IPS-15b (cell line): ENCODE data around the gene MAP3K3.
"Not testable (repeated sequence)": the region's sequence is repeated elsewhere in the genome, so short reads cannot be mapped to it uniquely, and the experiment has no call there.

ENCODE experiments used
- H3K27me3 ChIP-seq: one replicate; pipeline ENCODE4 v1.6.1; 2013; ENCODE audit warnings: low read length; ENCODE audit not compliant: control insufficient read depth, insufficient read depth
- H3K36me3 ChIP-seq: one replicate; pipeline ENCODE4 v1.6.1; 2013; ENCODE audit warnings: low read length; ENCODE audit not compliant: control insufficient read depth, insufficient read depth
- H3K4me1 ChIP-seq: one replicate; pipeline ENCODE4 v1.6.1; 2013; ENCODE audit warnings: mild to moderate bottlenecking, low read length; ENCODE audit not compliant: control insufficient read depth, insufficient read depth
- H3K4me3 ChIP-seq: one replicate; pipeline ENCODE4 v1.5.1; 2013; ENCODE audit warnings: low read depth, low read length
- H3K9ac ChIP-seq: one replicate; pipeline ENCODE4 v1.6.1; 2013; ENCODE audit warnings: low read depth, mild to moderate bottlenecking, low read length
- H3K9me3 ChIP-seq: one replicate; pipeline ENCODE4 v1.6.1; 2013; ENCODE audit warnings: mild to moderate bottlenecking, low read length; ENCODE audit not compliant: control insufficient read depth, insufficient read depth

MAP3K3 gene

DNA sequence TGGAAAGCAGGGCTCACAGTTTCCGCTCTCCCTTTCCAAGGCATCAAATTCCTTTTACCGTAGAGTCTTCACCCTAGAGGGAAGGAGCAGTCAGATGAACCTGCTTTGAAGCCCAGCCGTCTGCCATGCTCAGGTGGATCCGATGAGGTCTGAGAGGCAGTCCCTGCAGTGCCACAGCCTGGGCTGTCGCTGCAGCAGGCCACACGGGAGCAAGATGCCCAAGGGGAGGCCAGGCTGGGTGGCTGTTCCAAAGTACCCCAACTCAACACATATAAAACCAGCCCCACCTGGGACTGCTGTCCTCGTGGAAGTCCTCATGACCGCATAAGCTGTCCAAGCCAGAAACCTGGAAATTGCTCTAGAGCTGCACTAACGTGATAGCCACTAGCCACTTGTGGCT is 82.6 kb downstream of the MAP3K3 start:
- peaks cover 28% of the 10 kb centered on the region for H3K36me3 ChIP-seq
- no peak overlapping the region for H3K9ac ChIP-seq
- no peaks in the 10 kb centered on the region for H3K4me1 ChIP-seq

DNA sequence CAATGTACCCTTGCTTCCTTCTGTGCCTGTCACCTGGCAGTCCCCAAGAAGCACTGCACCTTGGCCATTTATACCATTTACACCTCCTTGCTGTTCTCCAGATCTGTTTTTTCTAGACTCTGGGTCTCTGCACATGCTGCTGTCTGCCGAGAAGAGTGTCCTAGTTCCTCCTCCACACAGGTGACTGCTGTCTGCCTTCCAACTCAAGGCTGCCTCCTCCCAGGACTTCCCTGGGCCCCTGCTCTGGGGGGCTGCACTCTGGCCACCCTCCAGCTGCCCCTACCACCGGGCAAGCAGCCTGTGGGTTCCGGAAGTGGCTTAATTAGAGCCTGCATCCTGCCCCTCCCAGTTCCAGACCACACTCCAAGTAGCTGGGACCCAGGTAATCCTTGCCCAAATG is 83.4 kb downstream of the MAP3K3 start:
- H3K4me3 ChIP-seq = no peak overlapping the region
- H3K4me1 ChIP-seq = no peaks in the 10 kb centered on the region
- peaks cover 30% of the 10 kb centered on the region for H3K36me3 ChIP-seq
- H3K9me3 ChIP-seq = no peaks in the 10 kb centered on the region
- H3K27me3 ChIP-seq = no peaks in the 10 kb centered on the region
- H3K9ac ChIP-seq = no peak overlapping the region

More for the DNA sequence above, 82.6 kb downstream of the MAP3K3 start:
- Histone ChIP-seq H3K9me3 (no peaks in the 10 kb centered on the region), H3K27me3 (no peaks in the 10 kb centered on the region), H3K4me3 (no peak overlapping the region)

DNA sequence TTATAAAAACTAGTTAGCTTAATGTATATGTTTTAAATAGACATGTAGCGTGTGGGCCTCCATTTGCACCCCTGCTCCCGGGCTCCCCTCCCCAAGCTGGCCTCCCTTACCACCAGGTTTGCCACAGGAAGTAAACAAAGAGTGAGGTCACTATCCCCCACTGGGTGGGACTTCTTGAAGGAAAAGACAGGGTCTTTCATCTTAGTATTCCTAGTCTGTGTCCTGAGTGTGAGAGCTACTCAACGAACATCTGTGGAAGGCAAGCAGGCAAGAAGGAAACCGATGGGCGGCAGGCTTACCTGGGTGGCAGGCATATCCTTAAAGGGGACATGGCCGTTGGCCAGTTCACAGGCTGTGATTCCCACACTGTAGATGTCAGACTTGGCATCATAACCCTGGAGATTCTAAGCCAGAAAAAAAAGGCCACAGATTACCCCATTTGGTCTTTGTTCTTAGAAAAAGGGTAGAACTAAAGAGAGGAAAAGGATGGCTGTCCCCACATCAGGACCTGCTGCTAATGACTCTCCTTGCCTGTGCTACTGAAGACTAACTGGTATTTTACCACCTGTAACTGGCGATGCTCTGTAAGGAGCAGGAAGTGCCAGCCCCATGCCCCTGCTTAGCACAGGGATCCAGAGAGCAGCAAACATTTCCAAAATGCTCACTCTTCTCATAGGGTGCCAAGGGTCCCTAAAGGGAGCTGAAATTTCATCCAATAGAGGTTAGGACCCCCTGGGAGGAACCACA is 84.3 kb downstream of the MAP3K3 start:
- H3K4me3 ChIP-seq = no peak overlapping the region
- no peaks in the 10 kb centered on the region for H3K9me3 ChIP-seq
- no peaks in the 10 kb centered on the region for H3K27me3 ChIP-seq
- no peaks in the 10 kb centered on the region for H3K4me1 ChIP-seq
- H3K36me3 ChIP-seq = peaks cover 30% of the 10 kb centered on the region
- H3K9ac ChIP-seq = no peak overlapping the region

DNA sequence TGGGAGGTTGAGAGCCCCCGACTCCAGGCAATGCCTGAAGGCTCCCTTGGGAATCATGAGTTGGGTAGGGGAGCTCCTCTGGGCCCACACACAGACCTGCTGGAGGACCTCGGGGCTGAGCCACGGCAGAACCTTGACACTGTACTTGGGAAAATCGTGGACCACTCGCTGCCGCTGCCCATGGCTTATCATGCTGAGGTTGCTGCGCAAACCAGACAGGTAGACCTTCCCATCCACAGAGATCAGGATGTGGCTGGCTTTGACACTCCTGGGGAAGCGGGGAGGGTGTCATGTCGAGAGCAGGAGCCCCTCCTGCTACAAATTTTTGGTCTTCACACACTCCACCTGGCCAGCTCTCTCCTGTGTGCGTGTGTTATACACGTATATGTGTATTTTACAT is 84.9 kb downstream of the MAP3K3 start:
- Histone ChIP-seq H3K27me3 (no peaks in the 10 kb centered on the region), H3K4me3 (no peak overlapping the region), H3K36me3 (peaks cover 30% of the 10 kb centered on the region), H3K9me3 (no peaks in the 10 kb centered on the region), H3K4me1 (no peaks in the 10 kb centered on the region), H3K9ac (no peak overlapping the region)

DNA sequence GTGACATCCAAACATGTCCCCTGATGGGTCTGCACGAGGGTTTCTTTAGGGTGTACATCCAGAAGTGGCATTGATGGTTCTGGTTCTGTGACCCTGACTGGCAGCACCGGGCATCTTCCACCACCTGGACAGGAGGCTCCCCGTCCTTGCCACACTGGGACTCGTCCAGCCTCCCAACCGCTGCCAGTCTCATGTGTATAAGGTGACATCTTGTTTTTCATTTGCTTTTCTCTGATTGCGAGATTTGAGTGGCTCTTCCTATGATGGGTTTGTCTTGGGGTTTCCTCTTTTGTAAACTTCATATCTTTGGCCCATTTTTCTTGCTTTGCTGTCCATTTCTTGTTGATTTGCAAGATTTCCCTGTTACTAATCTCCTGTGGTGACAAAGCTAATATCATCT is 86.9 kb downstream of the MAP3K3 start:
- H3K9ac ChIP-seq = no peak overlapping the region
- H3K36me3 ChIP-seq = peaks cover 17% of the 10 kb centered on the region

DNA sequence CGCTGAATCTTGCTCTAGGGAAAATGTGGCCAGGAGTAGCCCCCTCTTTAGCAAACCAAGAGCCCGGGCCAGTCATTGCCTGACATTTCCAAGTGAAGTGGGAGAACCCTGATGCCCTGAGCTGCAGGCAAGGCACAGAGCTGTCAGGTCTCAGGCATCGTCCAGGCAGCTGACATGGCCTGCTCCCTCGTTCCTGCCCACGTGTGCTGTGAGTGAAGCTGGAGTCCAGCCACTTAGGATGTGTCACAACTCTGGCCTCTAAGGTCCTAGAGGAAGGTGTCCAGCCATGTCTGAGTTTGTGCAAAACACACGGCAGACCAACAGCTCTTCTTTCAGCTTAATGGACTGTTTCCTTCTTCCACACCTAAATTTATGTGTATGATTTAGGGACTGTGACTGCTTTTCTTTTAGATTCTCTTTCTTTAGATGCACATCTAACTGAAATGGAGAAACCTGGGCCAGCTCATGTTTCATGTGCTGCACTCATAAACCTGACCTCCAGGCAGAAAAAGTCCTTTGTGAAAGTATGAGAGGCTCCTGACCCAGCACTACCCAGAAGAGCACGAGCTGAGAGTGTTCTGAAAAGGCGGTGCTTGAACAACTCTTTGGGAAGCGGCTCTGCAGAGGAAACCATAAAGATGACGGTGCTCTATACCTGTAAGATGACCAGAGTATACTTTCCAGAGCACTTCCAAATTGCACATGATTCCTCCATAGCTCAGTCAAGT is 92.5 kb downstream of the MAP3K3 start:
- no peaks in the 10 kb centered on the region for H3K4me1 ChIP-seq

More for the DNA sequence above, 86.9 kb downstream of the MAP3K3 start:
- Histone ChIP-seq H3K4me3 (no peak overlapping the region), H3K4me1 (no peaks in the 10 kb centered on the region), H3K27me3 (no peaks in the 10 kb centered on the region), H3K9me3 (no peaks in the 10 kb centered on the region)

DNA sequence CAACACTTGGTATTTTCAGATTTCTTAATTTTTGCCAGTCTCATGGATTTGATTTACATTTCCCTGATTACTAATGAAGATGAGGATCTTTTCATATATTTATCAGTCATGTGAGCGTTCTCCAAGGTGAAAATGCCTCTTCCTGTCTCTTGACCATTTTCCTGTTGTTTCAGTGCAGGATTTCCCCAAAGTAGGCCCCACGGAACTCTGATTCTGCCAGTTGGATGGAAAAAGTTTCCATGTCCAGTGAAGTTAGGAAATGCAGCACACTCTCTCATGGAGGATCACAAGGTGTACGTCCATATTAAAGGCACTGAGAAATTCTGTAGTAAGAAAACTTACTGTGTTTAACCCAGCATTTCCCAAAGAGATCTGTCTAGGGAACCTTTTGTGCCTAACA is 94.2 kb downstream of the MAP3K3 start:
- Histone ChIP-seq H3K36me3 (no peaks in the 10 kb centered on the region), H3K4me3 (no peak overlapping the region), H3K27me3 (no peaks in the 10 kb centered on the region), H3K9me3 (no peaks in the 10 kb centered on the region), H3K4me1 (no peaks in the 10 kb centered on the region), H3K9ac (no peak overlapping the region)

More for the DNA sequence above, 92.5 kb downstream of the MAP3K3 start:
- peaks cover 3% of the 10 kb centered on the region for H3K36me3 ChIP-seq
- H3K27me3 ChIP-seq = no peaks in the 10 kb centered on the region
- H3K4me3 ChIP-seq = no peak overlapping the region
- no peak overlapping the region for H3K9ac ChIP-seq
- no peaks in the 10 kb centered on the region for H3K9me3 ChIP-seq

DNA sequence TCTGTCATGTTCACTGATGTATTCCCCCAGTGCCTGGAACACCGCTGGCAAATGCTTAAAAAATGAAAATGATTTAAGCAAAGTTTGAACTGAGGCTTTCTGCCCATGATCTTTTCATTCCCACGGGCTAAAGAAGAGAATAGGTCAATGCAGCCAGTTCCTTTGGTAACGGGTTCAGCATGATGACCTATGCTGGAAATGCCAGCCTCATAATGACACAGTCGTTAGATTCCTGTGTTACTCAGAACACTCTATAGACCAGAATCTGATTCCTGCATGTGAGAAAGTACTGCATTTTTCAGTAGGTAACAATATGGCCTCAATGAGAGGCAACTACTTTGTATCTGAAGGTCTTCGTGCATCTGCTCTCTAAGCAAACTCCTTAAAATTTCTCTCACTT is 96.8 kb downstream of the MAP3K3 start:
- no peaks in the 10 kb centered on the region for H3K9me3 ChIP-seq
- H3K36me3 ChIP-seq = no peaks in the 10 kb centered on the region
- H3K4me1 ChIP-seq = no peaks in the 10 kb centered on the region
- H3K27me3 ChIP-seq = no peaks in the 10 kb centered on the region
- no peak overlapping the region for H3K9ac ChIP-seq
- H3K4me3 ChIP-seq = no peak overlapping the region

DNA sequence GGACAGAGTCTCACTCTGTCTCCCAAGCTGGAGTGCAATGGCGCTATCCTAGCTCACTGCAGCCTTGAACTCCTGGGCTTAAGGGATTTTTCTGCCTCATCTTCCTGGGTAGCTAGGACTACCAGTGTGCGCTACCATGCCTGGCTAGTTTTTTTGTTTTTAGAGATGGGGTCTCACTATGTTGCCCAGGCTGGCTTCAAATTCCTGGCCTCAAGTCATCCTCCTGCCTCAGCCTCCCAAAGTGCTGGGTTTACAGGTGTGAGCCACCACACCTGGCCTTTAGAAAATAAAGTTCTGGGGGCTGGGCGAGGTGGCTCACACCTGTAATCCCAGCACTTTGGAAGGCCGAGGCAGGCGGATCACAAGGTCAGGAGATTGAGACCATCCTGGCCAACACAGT is 98.0 kb downstream of the MAP3K3 start:
- not testable (repeated sequence) for H3K4me3 ChIP-seq, H3K9ac ChIP-seq, H3K4me1 ChIP-seq, H3K9me3 ChIP-seq, H3K36me3 ChIP-seq, H3K27me3 ChIP-seq

DNA sequence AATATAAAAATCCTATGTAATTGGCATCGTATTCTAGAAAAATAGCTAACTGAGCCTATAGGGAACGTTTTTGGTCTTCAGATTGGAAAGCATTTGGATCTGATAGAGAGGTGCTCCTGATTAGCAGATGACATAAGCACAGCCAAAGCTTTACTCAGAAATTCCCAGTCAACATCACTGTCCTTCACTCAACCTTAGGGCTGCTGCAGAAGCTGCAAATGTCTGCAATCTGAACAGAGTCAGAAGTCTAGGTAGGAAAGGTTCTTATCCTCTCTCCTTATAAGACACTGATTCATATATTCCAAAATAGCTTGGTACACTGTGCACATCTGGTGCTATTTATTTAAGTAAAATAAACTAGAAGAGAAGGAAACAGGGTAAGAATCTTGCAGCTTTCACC is 100.2 kb downstream of the MAP3K3 start:
- Histone ChIP-seq H3K9ac (no peak overlapping the region), H3K36me3 (no peaks in the 10 kb centered on the region), H3K4me1 (no peaks in the 10 kb centered on the region), H3K9me3 (no peaks in the 10 kb centered on the region), H3K4me3 (no peak overlapping the region), H3K27me3 (no peaks in the 10 kb centered on the region)

DNA sequence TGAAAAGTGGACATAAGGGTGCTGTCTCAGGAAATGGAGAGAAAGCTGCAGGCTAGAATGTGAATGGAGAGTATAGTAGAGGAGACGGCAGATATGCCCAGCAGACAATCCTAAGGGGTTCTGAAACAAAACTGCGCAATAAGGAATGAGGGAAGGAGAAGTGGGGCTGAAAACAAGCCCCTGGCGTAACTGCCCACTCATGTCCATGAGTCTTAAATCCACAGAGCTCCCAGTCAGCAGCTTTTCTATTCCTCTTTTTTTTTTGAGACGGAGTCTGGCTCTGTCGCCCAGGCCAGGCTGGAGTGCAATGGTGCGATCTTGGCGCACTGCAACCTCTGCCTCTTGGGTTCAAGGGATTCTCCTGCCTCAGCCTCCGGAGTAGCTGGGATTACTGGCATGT is 113.5 kb downstream of the MAP3K3 start:
- Histone ChIP-seq H3K4me3 (no peak overlapping the region), H3K4me1 (no peaks in the 10 kb centered on the region), H3K27me3 (no peaks in the 10 kb centered on the region), H3K9ac (no peak overlapping the region), H3K9me3 (no peaks in the 10 kb centered on the region), H3K36me3 (no peaks in the 10 kb centered on the region)

DNA sequence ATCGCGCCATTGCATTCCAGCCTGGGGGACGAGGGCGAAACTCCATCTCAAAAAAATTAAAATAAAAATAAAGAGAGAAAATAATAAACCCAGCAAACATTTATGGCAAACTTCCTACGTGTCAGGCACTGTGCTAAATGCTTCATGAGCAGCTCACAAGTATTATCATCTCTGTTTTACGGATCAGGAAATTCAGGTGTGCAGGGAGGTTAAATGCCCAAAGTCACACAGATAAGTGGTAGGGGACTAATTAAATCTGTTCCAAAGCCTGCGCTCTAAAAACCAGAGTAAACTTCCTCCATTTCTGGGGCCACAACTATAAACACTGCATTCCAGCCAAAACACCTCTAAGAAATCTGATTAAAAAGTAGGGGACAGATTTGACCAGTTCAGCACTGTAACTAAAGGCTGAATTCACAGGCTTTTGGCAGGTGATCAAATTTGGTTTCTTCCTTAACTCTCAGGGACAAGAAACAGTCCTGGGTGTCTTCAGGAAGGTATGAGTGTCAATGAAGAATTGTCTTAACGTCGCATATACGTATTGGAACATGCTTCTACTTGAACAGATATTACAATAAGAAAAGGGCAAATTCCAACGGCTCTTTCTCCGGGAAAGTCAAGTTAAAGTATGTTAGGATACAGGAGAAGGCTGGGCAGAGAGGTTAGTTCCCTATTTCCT is 118.4 kb downstream of the MAP3K3 start:
- Histone ChIP-seq H3K9me3 (no peaks in the 10 kb centered on the region), H3K4me1 (no peaks in the 10 kb centered on the region), H3K4me3 (peak overlapping the region; percentile 89), H3K36me3 (no peaks in the 10 kb centered on the region), H3K9ac (peak overlapping the region; percentile 90), H3K27me3 (no peaks in the 10 kb centered on the region)
